ENCODE measurements around the gene BRD9.

GRCh38 chr5:888638-889035 is 4.0 kb downstream of the BRD9 start:
- TF ChIP-seq POLR2A (IDR thresholded peaks at IDR 0.05; ENCODE audit: low read depth, low read length) (no peak), CTCF (conservative IDR thresholded peaks at IDR 0.05; ENCODE audit: low read depth, low read length) (no peak), RAD21 (IDR thresholded peaks at IDR 0.05; ENCODE audit: low read length) (no peak), RFX5 (IDR thresholded peaks at IDR 0.05; ENCODE audit: low read depth, low read length) (no peak), MAFK (IDR thresholded peaks at IDR 0.05; ENCODE audit: low read depth, low read length) (no peak), RCOR1 (IDR thresholded peaks at IDR 0.05; ENCODE audit: insufficient replicate concordance, low read length) (no peak), MXI1 (IDR thresholded peaks at IDR 0.05; ENCODE audit: borderline replicate concordance, low read depth, low read length) (no peak), USF2 (IDR thresholded peaks at IDR 0.05; ENCODE audit: low read depth, low read length) (no peak), CEBPB (IDR thresholded peaks at IDR 0.05; ENCODE audit: low read depth, low read length) (no peak)

All from IMR-90 (cell line).